Gastroesophageal sphincter (tissue), 3 donors: ENCODE data around the gene PAIP2B.

Source experiments
- CTCF ChIP-seq, 4 experiments: fragments of 200-600 bp in 2 of 4; fragments of 450-650 bp in 2 of 4; sonication (generic) in 1 of 4; IDR thresholded peaks; one replicate each; pipeline ENCODE4 v1.5.1; 2017 to 2019; ENCODE audit warnings: antibody characterized with exemption in 4 of 4, mild to moderate bottlenecking in 2 of 4, moderate library complexity in 2 of 4
- EP300 ChIP-seq: sonication (generic); formaldehyde crosslinking; IDR thresholded peaks from one replicate; pipeline ENCODE4 v1.6.1; 2017; ENCODE audit warnings: antibody characterized with exemption, mild to moderate bottlenecking
- POLR2A ChIP-seq, 2 donors: fragments of 450-650 bp; IDR thresholded peaks; one replicate each; pipeline ENCODE4 v1.6.1; 2017; ENCODE audit warnings: antibody characterized with exemption in 2 of 2, mild to moderate bottlenecking in 2 of 2, moderate library complexity in 1 of 2
- POLR2AphosphoS5 ChIP-seq: sonication (generic); formaldehyde crosslinking; IDR thresholded peaks from one replicate; pipeline ENCODE4 v1.6.1; 2017; ENCODE audit warnings: antibody characterized with exemption

- TF ChIP-seq POLR2AphosphoS5 (no peak), POLR2A (IDR thresholded peaks at IDR 0.05) (no peak), CTCF (IDR thresholded peaks at IDR 0.05) (no peak), EP300 (no peak)
These were observed 36.5 kb upstream of the PAIP2B start for GRCh38 chr2:71263386-71263785.
